Brain pericyte (primary cell): ENCODE measurements around the gene ZG16.
"Not testable (repeated sequence)": the region's sequence is repeated elsewhere in the genome, so short reads cannot be mapped to it uniquely, and the experiment has no call there.

Experiments
- DNase-seq: peaks from one replicate; pipeline ENCODE4 v3.0.0-alpha.2; 2012; ENCODE audit warnings: low read depth, low spot score

ZG16 gene

GRCh38 chr16:29748760-29749149 is 29.3 kb upstream of the ZG16 start:
- not testable (repeated sequence) for DNase-seq

- DNase-seq: no peak
Measured at GRCh38 chr16:29753516-29753915, 24.5 kb upstream of the ZG16 start.

DNA sequence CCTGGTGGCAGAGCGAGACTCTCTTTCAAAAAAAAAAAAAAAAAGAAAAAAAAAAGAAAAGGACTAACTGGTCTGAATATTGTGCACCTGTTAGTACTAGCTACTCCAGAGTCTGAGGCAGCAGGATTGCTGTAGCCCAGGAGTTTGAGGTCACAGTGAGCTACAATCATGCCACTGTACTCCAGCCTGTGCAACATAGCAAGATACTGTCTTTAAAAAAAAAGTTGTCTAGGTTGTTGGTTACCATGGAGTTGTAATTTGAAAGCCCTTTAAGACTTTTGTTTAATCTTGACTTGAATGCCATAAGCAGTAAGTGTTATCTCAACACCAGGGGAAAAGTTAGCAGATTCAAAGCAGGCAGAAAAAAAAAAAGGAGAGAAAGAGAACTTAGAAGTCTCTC is 21.4 kb upstream of the ZG16 start:
- DNase-seq: no peak

- not testable (repeated sequence) for DNase-seq
Measured at GRCh38 chr16:29757086-29757485, 21.0 kb upstream of the ZG16 start.

- no peak for DNase-seq
Measured at GRCh38 chr16:29757950-29758466, 20.0 kb upstream of the ZG16 start.

- no peak for DNase-seq
Measured at GRCh38 chr16:29760567-29761279, 17.3 kb upstream of the ZG16 start.

GRCh38 chr16:29761280-29761651 is 16.8 kb upstream of the ZG16 start:
- DNase-seq: not testable (repeated sequence)

DNA sequence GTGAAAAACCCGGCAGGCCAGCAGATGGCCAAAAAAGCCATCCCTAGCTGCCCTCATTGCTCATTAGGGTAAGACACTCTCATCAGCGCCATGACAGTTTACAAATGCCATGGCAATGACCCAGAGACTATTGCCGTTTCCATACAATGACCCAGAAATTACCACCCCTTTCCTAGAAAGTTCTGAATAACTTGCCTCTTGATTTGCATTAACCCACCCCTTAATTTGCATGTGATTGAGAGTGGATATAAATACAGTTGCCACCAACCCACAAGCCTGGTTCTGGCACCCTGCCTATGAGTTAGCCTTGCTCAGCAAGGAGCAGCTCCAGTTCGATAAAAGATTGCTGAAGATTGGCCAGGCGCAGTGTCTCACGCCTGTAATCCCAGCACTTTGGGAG is 16.2 kb upstream of the ZG16 start:
- DNase-seq: no peak

GRCh38 chr16:29763326-29763725 is 14.7 kb upstream of the ZG16 start:
- DNase-seq: no peak

DNA sequence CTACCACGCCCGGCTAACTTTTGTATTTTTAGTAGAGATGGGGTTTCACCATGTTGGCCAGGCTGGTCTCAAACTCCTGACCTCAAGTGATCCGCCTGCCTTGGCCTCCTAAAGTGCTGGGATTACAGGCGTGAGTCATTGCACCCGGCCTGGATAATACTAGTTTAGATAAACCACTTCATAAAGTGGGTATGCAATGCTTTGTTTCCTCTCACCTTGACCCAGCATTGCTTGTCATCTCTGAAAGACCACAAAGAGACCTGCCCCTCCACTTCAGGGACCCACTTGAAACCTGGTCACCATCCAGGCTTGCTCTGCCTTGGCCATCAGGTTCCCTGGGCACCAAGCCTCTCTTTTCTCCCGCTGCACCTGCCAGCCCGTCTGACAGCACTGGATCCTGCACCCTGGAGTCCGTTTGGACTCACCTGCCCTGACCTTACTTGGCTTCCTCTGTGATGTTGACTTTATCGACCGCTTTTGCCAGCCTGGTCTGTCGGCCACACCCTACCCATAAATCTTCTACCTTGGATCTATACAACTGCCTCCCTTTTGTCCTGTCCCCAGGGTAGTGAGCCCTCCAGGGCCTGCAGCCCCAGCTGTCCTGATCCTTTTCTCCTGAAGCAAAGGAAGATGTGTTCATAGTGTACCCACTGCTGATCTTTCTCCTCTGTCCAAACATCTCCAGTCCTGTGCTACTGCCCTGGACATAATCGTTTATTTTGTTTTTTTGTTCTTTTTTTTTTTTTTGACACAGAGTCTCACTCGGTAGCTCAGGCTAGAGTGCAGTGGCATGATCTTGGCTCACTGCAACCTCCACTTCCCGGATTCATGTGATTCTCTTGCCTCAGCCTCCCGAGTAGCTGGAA is 12.7 kb upstream of the ZG16 start:
- no peak for DNase-seq

- DNase-seq: no peak
Measured at GRCh38 chr16:29766571-29766970, 11.5 kb upstream of the ZG16 start.

DNA sequence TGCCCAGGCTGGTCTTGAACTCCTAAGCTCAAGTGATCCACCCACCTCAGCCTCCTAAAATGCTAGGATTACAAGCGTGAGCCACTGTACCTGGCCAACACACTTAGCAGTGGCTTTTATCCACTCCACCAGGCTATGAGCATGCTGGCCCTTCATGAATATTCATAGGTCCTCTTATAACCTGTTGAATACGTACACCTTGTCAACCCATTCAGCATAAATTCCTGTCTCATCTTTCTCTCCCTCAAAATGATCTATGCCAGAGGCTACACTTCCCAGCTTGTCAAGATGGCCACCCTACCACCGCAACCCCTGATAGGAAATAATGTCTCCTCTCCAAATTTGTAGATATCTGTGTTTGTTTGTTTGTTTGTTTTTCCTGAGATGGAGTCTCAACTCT is 11.0 kb upstream of the ZG16 start:
- DNase-seq: no peak

- DNase-seq: no peak
Measured at GRCh38 chr16:29769507-29769906, 8.5 kb upstream of the ZG16 start.

DNA sequence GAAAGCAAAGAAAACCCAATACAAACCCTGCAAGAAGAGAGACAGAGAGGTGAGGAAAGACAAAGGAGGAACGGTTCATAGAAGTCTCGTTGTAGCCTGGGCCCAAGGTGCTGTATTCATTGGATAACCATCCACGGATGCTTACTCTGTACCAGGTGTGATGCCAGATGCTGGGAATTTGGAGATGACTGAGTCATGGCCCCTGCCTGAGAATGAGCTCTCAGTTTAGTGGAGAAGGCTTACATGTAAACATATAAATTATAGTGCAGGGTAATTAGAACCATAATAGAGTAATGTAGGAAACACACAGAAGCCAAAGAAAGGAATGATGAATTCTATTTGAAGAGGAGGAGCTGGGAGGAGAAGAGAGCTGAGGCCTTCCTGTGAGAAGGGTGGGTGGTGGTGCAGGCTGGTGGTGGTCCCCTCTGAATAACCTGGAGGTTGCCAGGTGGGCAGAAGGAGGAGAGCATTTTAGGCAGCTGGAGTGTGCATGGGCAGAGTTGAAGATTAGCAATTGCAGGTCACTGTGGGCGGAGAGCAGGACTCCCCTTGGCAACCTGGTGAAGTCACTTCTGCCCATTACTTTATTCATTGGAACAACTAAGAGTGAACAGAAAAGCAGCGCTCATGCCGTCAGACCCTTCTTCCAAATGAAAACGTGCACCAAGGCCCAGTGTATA is 7.7 kb upstream of the ZG16 start:
- no peak for DNase-seq

DNA sequence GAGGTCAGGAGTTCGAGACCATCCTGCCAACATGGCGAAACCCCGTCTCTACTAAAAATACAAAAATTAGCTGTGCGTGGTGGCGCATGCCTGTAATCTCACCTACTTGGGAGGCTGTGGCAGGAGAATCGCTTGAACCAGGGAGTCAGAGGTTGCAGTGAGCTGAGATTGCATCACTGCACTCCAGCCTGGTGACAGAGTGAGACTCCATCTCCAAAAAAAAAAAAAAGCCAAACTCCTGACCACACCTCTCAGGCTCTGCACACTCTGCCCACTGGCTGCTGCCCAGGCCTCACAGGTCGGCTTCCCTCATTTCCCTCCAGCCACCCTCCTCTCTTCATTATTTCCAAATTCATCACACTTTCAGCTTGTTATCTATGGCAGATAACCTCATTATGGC is 5.7 kb upstream of the ZG16 start:
- not testable (repeated sequence) for DNase-seq

GRCh38 chr16:29774730-29775129 is 3.3 kb upstream of the ZG16 start:
- no peak for DNase-seq

GRCh38 chr16:29775742-29776408 is 2.2 kb upstream of the ZG16 start:
- no peak for DNase-seq

DNA sequence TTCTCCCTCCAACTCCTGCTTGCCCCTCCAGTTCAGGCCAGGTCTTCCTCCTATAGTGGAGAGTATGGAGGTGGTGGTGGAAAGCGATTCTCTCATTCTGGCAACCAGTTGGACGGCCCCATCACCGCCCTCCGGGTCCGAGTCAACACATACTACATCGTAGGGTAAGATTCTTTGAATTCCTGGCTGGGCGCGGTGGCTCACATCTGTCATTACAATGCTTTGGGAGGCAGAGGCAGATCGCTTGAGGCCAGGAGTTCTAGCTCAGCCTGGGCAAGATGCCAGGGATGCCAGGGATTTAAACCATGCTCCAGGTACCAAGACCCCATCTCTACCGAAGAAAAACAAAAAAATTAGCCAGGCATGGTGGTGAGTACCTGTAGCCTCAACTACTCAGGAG is 1.4 kb downstream of the ZG16 start:
- DNase-seq: no peak

DNA sequence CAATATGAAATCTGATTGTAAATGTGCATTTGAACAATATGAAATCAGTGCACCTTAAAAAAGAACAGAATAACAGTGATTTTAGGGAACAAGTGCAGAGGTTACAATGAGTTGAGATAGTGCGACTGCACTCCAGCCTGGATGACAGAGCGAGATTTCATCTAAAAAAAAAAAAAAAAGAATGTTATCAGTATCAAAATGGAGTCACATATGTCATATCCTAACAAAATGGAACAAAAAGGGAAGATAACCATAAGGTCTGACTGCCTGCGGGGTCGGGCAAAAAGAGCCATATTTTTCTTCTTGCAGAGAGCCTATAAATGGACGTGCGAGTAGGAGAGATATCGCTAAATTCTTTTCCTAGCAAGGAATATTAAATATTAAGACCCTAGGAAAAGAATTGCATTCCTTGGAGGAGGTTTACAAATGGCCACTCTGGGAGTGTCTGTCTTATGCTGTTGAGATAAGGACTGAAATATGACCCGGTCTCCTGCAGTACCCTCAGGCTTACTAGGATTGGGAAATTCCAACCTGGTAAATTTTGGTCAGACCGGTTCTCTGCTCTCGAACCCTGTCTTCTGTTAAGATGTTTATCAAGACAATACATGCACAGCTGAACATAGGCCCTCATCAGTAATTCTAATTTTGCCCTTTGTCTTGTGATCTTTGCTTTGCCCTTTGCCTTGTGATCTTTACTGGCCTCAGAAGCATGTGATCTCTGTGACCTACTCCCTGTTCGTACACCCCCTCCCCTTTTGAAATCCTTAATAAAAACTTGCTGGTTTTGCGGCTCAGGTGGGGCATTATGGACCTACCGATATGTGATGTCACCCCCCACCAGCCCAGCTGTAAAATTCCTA is 5.3 kb downstream of the ZG16 start:
- DNase-seq: not testable (repeated sequence)

GRCh38 chr16:29784157-29784556 is 6.1 kb downstream of the ZG16 start:
- DNase-seq: no peak
